Progenitor cell of endocrine pancreas (in vitro differentiated cells): ENCODE results near the gene POU2AF1. TPM values are rescaled to one million over a fixed set of nuclear protein-coding genes. Genes with fewer than 3 reads are reported as not detected.

ENCODE experiments used
- DNase-seq: peaks from one replicate; pipeline ENCODE4 v3.0.0; 2021; ENCODE audit warnings: low spot score; ENCODE audit not compliant: unreplicated experiment
- H3K27ac Mint-ChIP-seq: 2 replicates; pipeline ENCODE4 v1.8.0; 2021; ENCODE audit warnings: mild to moderate bottlenecking, moderate library complexity, mixed read lengths
- H3K27me3 Mint-ChIP-seq: 2 replicates; pipeline ENCODE4 v1.8.0; 2021; ENCODE audit warnings: mixed read lengths
- H3K36me3 Mint-ChIP-seq: 2 replicates; pipeline ENCODE4 v1.8.0; 2022; ENCODE audit warnings: mixed read lengths; ENCODE audit not compliant: insufficient read depth
- H3K4me1 Mint-ChIP-seq: 2 replicates; pipeline ENCODE4 v1.8.0; 2021; ENCODE audit warnings: low read depth, mixed read lengths
- H3K4me3 Mint-ChIP-seq: 2 replicates; pipeline ENCODE4 v1.8.0; 2021; ENCODE audit warnings: low read depth, mild to moderate bottlenecking, moderate library complexity, mixed read lengths
- H3K9me3 Mint-ChIP-seq: 2 replicates; pipeline ENCODE4 v1.8.0; 2021; ENCODE audit warnings: low read depth, mixed read lengths
- CTCF ChIP-seq: fragments of 200-600 bp; sonication (generic); IDR thresholded peaks from one replicate; pipeline ENCODE4 v1.5.0; 2021; ENCODE audit warnings: antibody characterized with exemption, mild to moderate bottlenecking; ENCODE audit not compliant: unreplicated experiment
- long read RNA-seq: library from polyadenylated mRNA; unstranded; transcript quantifications from one replicate; pipeline ENCODE4 v2.0.0, GENCODE V29; 2020
- total RNA-seq: library from RNA; stranded (reverse); gene quantifications from 2 replicates; pipeline ENCODE4 v1.2.1, GENCODE V29; 2021

The POU2AF1 gene
- 0.43 and 0.58 TPM in 2 replicates for total RNA-seq
- long read RNA-seq = 0 reads

GRCh38 chr11:111378861-111379601 is at the start of gene POU2AF1:
TSS of gene POU2AF1 (minus strand) at chr11:111379275. CDS start at chr11:111379177, 98 bp downstream.
- Mint-ChIP-seq H3K4me3 (no peak within 1 kb of the TSS), H3K27me3 (no peaks in the 10 kb centered on the region), H3K4me1 (peaks cover 1% of the 10 kb centered on the region), H3K27ac (no peak within 1 kb of the TSS), H3K36me3 (no peaks in the 10 kb centered on the region), H3K9me3 (no peaks in the 10 kb centered on the region)
- DNase-seq = no peak
- TF ChIP-seq CTCF = no peak

- Mint-ChIP-seq H3K4me3 (no peak overlapping the region), H3K4me1 (no peaks in the 10 kb centered on the region), H3K27ac (no peak overlapping the region), H3K36me3 (no peaks in the 10 kb centered on the region), H3K9me3 (no peaks in the 10 kb centered on the region), H3K27me3 (peaks cover 5% of the 10 kb centered on the region)
- no peak for TF ChIP-seq CTCF
- no peak for DNase-seq
Observed at GRCh38 chr11:111428113-111428876, 49.2 kb upstream of the POU2AF1 start.

- no peak for TF ChIP-seq CTCF
- no peaks in the 10 kb centered on the region for H3K36me3 Mint-ChIP-seq
- no peaks in the 10 kb centered on the region for H3K9me3 Mint-ChIP-seq
- H3K4me1 Mint-ChIP-seq = no peaks in the 10 kb centered on the region
- no peak overlapping the region for H3K4me3 Mint-ChIP-seq
- peaks cover 5% of the 10 kb centered on the region for H3K27me3 Mint-ChIP-seq
- no peak overlapping the region for H3K27ac Mint-ChIP-seq
- DNase-seq = no peak
Observed at GRCh38 chr11:111427471-111427912, 48.4 kb upstream of the POU2AF1 start.

- H3K27me3 Mint-ChIP-seq = peaks cover 5% of the 10 kb centered on the region
- no peaks in the 10 kb centered on the region for H3K9me3 Mint-ChIP-seq
- H3K36me3 Mint-ChIP-seq = no peaks in the 10 kb centered on the region
- no peak for DNase-seq
- TF ChIP-seq CTCF = no peak
- H3K27ac Mint-ChIP-seq = no peak overlapping the region
- no peaks in the 10 kb centered on the region for H3K4me1 Mint-ChIP-seq
- H3K4me3 Mint-ChIP-seq = no peak overlapping the region
Observed at GRCh38 chr11:111426617-111427016, 47.5 kb upstream of the POU2AF1 start.

GRCh38 chr11:111423250-111423615 is 44.2 kb upstream of the POU2AF1 start:
- Mint-ChIP-seq H3K36me3 (no peaks in the 10 kb centered on the region), H3K4me1 (no peaks in the 10 kb centered on the region), H3K27ac (no peak overlapping the region), H3K9me3 (no peaks in the 10 kb centered on the region), H3K27me3 (peaks cover 2% of the 10 kb centered on the region), H3K4me3 (no peak overlapping the region)
- DNase-seq = no peak
- no peak for TF ChIP-seq CTCF
